GM19043 (cell line): ENCODE measurements around the gene PFN3.
A peak's percentile ranks its signal among the peaks of the same experiment; 100 is the strongest.
"Not testable (repeated sequence)": the region's sequence is repeated elsewhere in the genome, so short reads cannot be mapped to it uniquely, and the experiment has no call there.

ENCODE experiments used
- ATAC-seq: cut with Tn5 transposase; IDR thresholded peaks from one replicate; pipeline ENCODE4 v1.9.1; 2021; ENCODE audit warnings: low read depth; ENCODE audit not compliant: unreplicated experiment

PFN3 gene

DNA sequence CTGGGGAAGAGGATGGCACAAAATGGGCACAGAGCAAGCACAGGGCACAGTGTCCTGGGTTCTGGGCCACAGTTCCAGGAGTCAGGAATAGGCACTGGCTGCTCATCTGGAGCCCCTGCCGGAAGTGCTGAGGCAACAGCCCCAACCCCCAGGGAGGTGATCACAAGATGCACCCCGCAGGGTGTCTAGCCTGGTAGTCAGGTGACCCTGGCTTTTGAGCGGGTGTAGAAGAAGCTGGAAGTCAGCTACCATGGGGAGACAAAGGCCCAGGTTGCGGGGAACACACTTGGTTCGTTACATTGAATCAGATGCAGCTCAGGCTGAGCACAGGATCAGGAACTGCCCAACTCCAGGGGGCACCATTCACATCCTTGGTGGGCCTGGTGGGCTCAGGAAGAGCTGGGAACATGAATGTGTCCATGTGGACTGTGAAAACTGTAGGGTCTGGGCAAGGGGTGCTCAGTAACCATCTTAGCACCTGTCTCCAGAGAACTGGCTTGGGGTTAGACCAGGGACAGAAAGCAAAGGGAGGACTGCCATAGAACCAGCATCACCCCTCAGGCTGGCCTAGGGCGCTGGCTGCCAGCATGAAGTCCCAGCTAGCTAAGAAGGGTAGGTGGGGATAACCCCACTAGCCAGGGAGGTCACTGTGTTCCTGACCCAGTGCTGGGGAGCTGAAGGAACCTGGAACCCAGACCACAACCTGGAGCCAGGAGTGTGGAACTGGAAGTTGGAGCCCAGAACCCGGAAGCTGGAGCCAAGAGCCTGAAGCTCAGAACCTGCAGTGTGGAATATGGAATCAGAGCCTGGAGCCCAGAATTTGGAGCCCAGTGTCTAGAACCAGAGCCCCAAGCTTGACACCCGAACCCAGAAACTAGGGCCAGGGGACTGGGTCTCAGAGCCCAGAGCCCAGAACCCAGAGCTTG is 22.3 kb downstream of the PFN3 start:
- ATAC-seq = no peak

- no peak for ATAC-seq
These were observed 24.4 kb downstream of the PFN3 start for GRCh38 chr5:177376107-177376506.

DNA sequence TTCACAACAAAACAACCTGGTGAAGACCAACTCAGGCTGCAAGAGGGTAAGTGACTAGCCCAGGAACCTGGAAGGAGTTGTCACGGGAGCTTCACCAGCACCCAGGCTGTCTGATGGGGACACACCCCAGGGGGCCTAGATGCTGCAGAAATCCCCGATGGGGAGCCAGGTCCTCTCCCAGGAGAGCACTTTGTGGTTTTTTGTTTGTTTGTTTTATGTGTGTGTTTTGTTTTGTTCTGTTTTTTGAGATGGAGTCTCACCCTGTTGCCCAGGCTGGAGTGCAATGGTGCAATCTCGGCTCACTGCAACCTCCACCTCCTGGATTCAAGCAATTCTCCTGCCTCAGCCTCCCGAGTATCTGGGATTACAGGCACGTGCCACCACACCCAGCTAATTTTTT is 24.9 kb downstream of the PFN3 start:
- not testable (repeated sequence) for ATAC-seq

DNA sequence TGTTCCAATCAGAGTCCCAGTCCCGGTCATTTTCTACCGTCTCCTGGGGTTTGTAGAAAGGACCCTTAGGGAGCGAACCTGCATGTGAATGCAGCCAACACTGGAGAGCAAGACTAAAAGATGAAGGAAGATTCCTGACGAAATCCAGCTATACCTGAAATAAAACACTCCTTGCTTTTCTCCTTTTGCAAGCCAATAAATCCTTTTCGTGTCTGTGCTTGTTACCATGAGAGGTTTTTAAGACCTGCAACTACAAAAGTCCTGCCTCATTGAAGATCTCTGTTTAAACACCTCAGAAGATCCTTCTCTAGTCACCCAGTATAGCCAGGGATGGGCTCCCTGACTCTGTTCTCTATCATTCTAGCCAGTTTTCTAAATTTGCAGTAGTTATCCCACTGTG is 26.2 kb downstream of the PFN3 start:
- ATAC-seq = no peak

- no peak for ATAC-seq
These were observed 26.7 kb downstream of the PFN3 start for GRCh38 chr5:177373806-177374205.

DNA sequence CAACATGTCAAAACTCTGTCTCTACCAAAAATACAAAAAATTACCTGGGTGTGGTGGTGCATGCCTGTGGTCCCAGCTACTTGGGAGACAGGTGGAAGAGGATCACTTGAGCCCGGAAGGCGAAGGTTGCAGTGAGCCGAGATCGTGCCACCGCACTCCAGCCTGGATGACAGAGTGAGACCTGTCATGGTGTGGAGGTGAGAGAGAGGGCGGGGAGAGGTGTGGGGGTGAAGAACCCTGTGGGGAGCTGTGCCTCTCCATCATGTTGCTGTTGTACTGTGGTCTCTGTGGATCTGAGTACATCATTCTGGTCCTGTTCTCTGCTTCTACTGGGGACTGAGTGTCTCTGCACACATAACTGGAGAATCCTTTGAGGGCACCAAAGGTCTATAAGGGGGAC is 27.6 kb downstream of the PFN3 start:
- ATAC-seq = no peak

DNA sequence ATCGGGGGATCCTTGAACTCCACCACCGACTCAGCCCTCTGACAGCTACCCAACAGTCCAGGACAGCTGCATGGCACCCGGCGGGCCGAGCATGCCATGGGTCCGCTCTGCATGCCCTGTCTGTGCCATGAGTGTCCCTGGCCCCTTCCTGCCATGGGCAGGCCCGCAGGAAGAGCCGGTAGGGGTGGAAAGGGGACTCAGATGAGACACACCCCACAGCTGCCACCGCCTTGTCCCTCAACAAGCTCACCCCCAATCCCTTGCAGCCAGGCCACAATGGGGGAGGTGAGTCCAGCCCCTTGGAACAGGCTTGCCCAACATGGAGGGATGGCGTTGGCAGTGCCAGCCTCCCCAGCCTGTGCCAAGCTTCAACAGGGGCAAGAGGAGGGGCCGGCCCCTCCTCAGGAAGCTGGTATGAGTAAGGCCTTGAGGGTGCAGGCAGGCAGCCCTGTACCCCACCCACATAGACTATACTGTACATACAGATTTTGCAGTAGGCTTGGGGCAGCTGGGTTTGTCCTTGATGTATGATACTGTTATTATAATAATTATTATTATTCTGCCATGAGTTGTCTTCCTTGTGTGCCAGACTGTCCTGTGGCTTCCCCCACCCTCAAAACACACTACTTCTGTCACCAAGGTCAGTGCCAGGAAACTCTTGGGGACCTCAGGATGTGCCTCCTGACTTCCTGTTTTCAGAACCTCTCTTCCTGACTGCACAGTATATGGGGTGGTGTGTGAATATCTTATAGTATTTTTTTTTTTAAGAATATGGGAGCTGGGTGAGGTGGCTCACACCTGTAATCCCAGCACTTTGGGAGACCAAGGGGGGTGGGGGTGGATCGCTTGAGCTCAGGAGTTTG is 28.2 kb downstream of the PFN3 start:
- ATAC-seq = no peak

DNA sequence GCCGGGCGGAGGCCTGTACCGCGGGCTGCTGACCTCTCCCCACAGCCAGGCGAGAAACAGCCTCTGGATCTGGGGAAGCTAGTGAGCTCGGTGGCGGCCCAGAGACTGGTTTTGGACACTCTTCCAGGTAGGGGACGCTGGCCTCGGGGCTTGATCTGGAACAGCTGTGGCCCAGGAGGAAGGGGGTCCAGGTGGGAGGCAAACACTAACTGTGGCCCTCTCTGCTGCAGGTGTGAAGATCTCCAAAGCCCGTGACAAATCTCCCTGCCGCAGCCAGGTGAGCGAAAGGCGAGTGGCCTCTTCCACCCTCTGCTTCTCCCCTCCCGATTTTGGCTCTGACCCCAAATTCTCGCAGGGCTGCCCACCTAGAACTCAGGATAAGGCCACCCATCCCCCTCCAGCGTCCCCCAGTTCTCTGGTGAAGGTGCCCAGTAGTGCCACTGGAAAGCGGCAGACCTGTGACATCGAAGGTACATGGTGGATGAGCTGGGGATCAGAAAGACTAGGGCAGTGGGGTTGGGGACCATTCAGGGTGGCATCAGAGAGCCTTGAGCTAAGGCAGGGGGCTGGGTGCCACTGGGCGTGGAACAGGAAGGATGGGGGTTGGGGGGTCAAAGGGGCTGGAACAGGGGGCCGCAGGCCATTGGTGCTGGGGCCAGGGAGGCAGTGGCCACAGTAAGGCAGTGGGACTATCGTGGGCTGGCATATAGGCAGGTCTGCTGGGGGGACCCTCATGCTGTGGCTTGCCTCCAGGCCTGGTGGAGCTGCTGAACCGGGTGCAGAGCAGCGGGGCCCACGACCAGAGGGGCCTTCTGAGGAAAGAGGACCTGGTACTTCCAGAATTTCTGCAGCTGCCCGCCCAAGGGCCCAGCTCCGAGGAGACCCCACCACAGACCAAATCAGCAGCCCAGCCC is 29.1 kb downstream of the PFN3 start:
- ATAC-seq = no peak

DNA sequence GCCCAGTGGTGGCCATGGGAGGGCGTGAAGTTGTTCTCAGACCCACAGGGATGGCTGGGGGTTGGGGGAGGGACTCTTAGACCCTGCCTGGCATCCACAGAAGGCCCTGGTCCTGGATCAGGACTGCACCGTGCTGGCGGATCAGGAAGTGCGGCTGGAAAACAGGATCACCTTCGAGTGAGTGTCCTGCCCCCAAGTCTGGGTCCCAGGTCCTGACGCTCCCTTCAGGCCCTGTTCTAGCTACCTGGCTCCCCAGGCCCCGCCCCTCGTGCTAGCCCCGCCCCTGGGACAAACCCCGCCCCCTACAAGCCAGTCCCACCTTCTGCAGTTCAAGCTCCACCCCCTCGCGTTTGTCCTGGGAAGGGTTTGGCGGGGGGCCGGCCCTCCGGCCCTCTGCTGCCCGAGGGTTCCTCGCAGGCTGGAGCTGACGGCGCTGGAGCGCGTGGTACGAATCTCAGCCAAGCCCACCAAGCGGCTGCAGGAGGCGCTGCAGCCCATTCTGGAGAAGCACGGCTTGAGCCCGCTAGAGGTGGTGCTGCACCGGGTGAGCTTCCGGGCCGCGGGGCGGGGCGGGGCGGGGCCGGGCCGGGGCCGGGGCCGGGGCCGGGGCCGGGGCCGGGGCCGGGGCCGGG is 29.9 kb downstream of the PFN3 start:
- peak; percentile 54 for ATAC-seq

DNA sequence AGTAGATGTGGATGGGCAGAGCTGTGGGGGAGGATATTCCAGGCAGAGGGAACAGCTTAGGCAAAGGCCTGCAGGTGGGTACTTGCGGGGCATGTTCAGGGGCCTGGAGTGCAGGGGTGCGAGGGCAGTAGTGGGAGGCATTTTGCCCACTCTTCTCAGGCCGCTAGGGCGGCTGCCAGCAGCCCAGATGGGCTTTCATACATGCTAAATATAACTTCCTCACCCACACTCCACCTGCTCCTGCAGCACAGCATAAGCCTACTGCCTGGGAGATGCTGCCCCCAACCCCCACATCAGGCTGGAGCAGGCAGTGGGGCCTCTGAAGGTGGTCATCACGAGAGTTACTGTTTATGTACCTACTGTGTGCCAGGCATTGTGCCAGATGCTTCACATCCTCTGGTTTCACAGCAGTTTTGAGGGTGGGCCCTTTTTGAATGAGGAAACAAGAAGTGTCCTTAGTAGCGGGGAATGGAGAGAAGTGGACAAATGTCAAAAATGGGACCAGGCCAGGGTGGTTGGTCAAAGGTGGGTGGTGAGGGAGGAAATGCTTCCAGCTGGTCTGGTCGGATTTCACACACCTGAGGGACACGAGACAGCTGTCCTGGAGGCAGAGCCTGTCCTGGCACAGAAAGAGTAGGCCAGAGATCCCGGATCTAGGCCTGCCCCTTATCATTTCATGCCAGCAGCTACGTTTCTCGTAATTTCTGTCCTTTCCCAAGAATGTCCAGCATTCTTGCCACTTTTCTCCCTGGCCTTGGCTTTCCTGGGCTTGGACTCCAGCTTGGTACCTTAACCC is 30.6 kb downstream of the PFN3 start:
- ATAC-seq = no peak

- ATAC-seq = no peak
These were observed 31.4 kb downstream of the PFN3 start for GRCh38 chr5:177368869-177369644.

GRCh38 chr5:177367981-177368868 is 32.2 kb downstream of the PFN3 start:
- ATAC-seq = no peak

GRCh38 chr5:177367323-177367848 is 33.1 kb downstream of the PFN3 start:
- ATAC-seq = no peak

- ATAC-seq = no peak
These were observed 33.7 kb downstream of the PFN3 start for GRCh38 chr5:177366528-177367322.

GRCh38 chr5:177365845-177366527 is 34.5 kb downstream of the PFN3 start:
- no peak for ATAC-seq
